Measurements from ENCODE around the gene NFIC.
A peak's percentile ranks its signal among the peaks of the same experiment; 100 is the strongest.

The NFIC gene

DNA sequence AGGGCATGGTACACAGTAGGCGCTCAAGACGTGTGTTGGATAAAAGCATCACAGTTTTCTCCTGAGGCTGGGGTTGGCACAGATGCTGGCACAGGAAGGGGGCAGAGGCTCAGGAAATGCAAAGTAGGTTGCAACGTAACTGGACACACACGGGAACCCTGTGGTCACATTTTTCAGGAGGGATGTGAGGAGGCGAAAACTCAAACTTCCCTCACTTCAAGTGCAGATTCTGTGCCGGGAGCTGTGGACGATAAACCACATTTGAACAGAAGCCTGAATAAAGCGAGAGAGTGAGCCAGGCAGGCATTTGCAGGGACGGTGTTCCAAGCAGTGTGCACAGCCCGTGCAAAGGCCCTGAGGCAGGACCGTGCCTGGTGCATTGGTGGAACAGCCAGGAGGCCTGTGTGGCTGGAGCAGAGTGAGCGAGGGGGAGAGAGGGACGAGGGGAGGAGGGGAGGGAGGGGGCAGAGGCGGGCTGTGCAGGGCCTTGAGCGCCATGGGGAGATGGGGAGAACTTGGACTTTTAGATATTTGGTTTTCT, 40.3 kb downstream of the NFIC start:
- no peak overlapping the region for H3K4me3 ChIP-seq (ENCODE audit: low read length in 2 of 2)
- H3K27me3 ChIP-seq (ENCODE audit: control insufficient read depth in 3 of 3, insufficient read depth in 3 of 3, low read depth in 1 of 3, low read length in 3 of 3): peaks cover 0 to 2% (median 0%) of the 10 kb centered on the region in 3 experiments
- peak overlapping the region; percentile 44 for H3K9ac ChIP-seq (ENCODE audit: low read depth, low read length, poor library complexity)
- no peaks in the 10 kb centered on the region for H3K4me1 ChIP-seq (ENCODE audit: control insufficient read depth in 2 of 2, insufficient read depth in 1 of 2, low read depth in 1 of 2, low read length in 2 of 2)
- H3K14ac ChIP-seq (ENCODE audit: low read length): no peak overlapping the region
- peak overlapping the region; percentile 2 for H2BK15ac ChIP-seq (ENCODE audit: low read length)
- no peak overlapping the region for H2BK5ac ChIP-seq (ENCODE audit: low read length)
- H4K8ac ChIP-seq (ENCODE audit: low read depth, low read length): no peak overlapping the region
- no peak for DNase-seq (ENCODE audit: low spot score)
- no peaks in the 10 kb centered on the region for H3K79me1 ChIP-seq (ENCODE audit: low read depth, low read length)
- no peak overlapping the region for H2BK12ac ChIP-seq (ENCODE audit: low read length)
- WGBS, 2 donors (ENCODE audit: extremely low coverage in 2 of 2, insufficient read length in 2 of 2, insufficient replicate concordance in 1 of 2): no CpG with 5 or more reads among the region's 15 CpGs
- H3K4me2 ChIP-seq (ENCODE audit: insufficient read depth, low read length, poor library complexity, severe bottlenecking): no peak overlapping the region
- H3K36me3 ChIP-seq (replicated peaks in 1 of 2; ENCODE audit: control insufficient read depth in 2 of 2, insufficient read depth in 2 of 2, low read length in 2 of 2): no peaks in the 10 kb centered on the region
- H3K18ac ChIP-seq (ENCODE audit: low read length): no peak overlapping the region
- H2BK120ac ChIP-seq (ENCODE audit: low read depth, low read length): no peak overlapping the region
- H3K27ac ChIP-seq (replicated peaks; ENCODE audit: low read length): no peak overlapping the region
- H2AFZ ChIP-seq (ENCODE audit: low read length): no peak overlapping the region
- H4K91ac ChIP-seq (ENCODE audit: low read depth, low read length, poor library complexity): no peak overlapping the region
- H2AK5ac ChIP-seq (ENCODE audit: low read depth, low read length): no peak overlapping the region
- no peak overlapping the region for H3K23ac ChIP-seq (ENCODE audit: low read depth, low read length, poor library complexity)
- H3K9me3 ChIP-seq (replicated peaks in 1 of 2; ENCODE audit: control insufficient read depth in 2 of 2, insufficient read depth in 1 of 2, low read depth in 1 of 2, low read length in 2 of 2): peaks cover 0 to 1% of the 10 kb centered on the region in 2 donors
- no peak overlapping the region for H3K4ac ChIP-seq (ENCODE audit: low read length)

- peak overlapping the region; percentile 2 for H3K4me2 ChIP-seq (ENCODE audit: insufficient read depth, low read length, poor library complexity, severe bottlenecking)
- peaks cover 0 to 2% (median 0%) of the 10 kb centered on the region in 3 experiments for H3K27me3 ChIP-seq (ENCODE audit: control insufficient read depth in 3 of 3, insufficient read depth in 3 of 3, low read depth in 1 of 3, low read length in 3 of 3)
- no peak for DNase-seq (ENCODE audit: low spot score)
- WGBS, 2 donors (ENCODE audit: extremely low coverage in 2 of 2, insufficient read length in 2 of 2, insufficient replicate concordance in 1 of 2): no CpG with 5 or more reads among the region's 27 CpGs
- H2BK5ac ChIP-seq (ENCODE audit: low read length): no peak overlapping the region
- H3K9me3 ChIP-seq (replicated peaks in 1 of 2; ENCODE audit: control insufficient read depth in 2 of 2, insufficient read depth in 1 of 2, low read depth in 1 of 2, low read length in 2 of 2): no peaks in the 10 kb centered on the region
- no peaks in the 10 kb centered on the region for H3K36me3 ChIP-seq (replicated peaks in 1 of 2; ENCODE audit: control insufficient read depth in 2 of 2, insufficient read depth in 2 of 2, low read length in 2 of 2)
- no peak overlapping the region for H2BK15ac ChIP-seq (ENCODE audit: low read length)
- H3K18ac ChIP-seq (ENCODE audit: low read length): no peak overlapping the region
- H2AK5ac ChIP-seq (ENCODE audit: low read depth, low read length): no peak overlapping the region
- H2AFZ ChIP-seq (ENCODE audit: low read length): peak overlapping the region; percentile 91
- H4K8ac ChIP-seq (ENCODE audit: low read depth, low read length): no peak overlapping the region
- H2BK120ac ChIP-seq (ENCODE audit: low read depth, low read length): no peak overlapping the region
- no peak overlapping the region for H3K27ac ChIP-seq (replicated peaks; ENCODE audit: low read length)
- H3K4me3 ChIP-seq (ENCODE audit: low read length in 2 of 2): no peak overlapping the region
- H3K9ac ChIP-seq (ENCODE audit: low read depth, low read length, poor library complexity): no peak overlapping the region
- no peaks in the 10 kb centered on the region for H3K79me1 ChIP-seq (ENCODE audit: low read depth, low read length)
- no peak overlapping the region for H3K4ac ChIP-seq (ENCODE audit: low read length)
- H3K23ac ChIP-seq (ENCODE audit: low read depth, low read length, poor library complexity): no peak overlapping the region
- no peak overlapping the region for H4K91ac ChIP-seq (ENCODE audit: low read depth, low read length, poor library complexity)
- H2BK12ac ChIP-seq (ENCODE audit: low read length): no peak overlapping the region
- H3K4me1 ChIP-seq (ENCODE audit: control insufficient read depth in 2 of 2, insufficient read depth in 1 of 2, low read depth in 1 of 2, low read length in 2 of 2): no peaks in the 10 kb centered on the region
- no peak overlapping the region for H3K14ac ChIP-seq (ENCODE audit: low read length)
These were observed 41.5 kb downstream of the NFIC start for GRCh38 chr19:3407556-3408516.

- Histone ChIP-seq H3K79me1 (ENCODE audit: low read depth, low read length) (no peaks in the 10 kb centered on the region), H3K23ac (ENCODE audit: low read depth, low read length, poor library complexity) (no peak overlapping the region), H2BK12ac (ENCODE audit: low read length) (no peak overlapping the region), H2AK5ac (ENCODE audit: low read depth, low read length) (peak overlapping the region; percentile 71), H3K4ac (ENCODE audit: low read length) (no peak overlapping the region), H3K4me2 (ENCODE audit: insufficient read depth, low read length, poor library complexity, severe bottlenecking) (no peak overlapping the region), H3K27ac (replicated peaks; ENCODE audit: low read length) (no peak overlapping the region), H3K36me3 (replicated peaks in 1 of 2; ENCODE audit: control insufficient read depth in 2 of 2, insufficient read depth in 2 of 2, low read length in 2 of 2) (no peaks in the 10 kb centered on the region), H3K4me3 (ENCODE audit: low read length in 2 of 2) (no peak overlapping the region), H3K9ac (ENCODE audit: low read depth, low read length, poor library complexity) (no peak overlapping the region), H2BK15ac (ENCODE audit: low read length) (no peak overlapping the region), H3K27me3 (ENCODE audit: control insufficient read depth in 3 of 3, insufficient read depth in 3 of 3, low read depth in 1 of 3, low read length in 3 of 3) (peaks cover 0 to 2% (median 0%) of the 10 kb centered on the region in 3 experiments), H3K18ac (ENCODE audit: low read length) (peak overlapping the region; percentile 3), H2BK120ac (ENCODE audit: low read depth, low read length) (no peak overlapping the region), H3K4me1 (ENCODE audit: control insufficient read depth in 2 of 2, insufficient read depth in 1 of 2, low read depth in 1 of 2, low read length in 2 of 2) (no peaks in the 10 kb centered on the region), H3K14ac (ENCODE audit: low read length) (no peak overlapping the region), H4K91ac (ENCODE audit: low read depth, low read length, poor library complexity) (no peak overlapping the region), H2AFZ (ENCODE audit: low read length) (no peak overlapping the region), H4K8ac (ENCODE audit: low read depth, low read length) (no peak overlapping the region), H3K9me3 (replicated peaks in 1 of 2; ENCODE audit: control insufficient read depth in 2 of 2, insufficient read depth in 1 of 2, low read depth in 1 of 2, low read length in 2 of 2) (no peaks in the 10 kb centered on the region), H2BK5ac (ENCODE audit: low read length) (no peak overlapping the region)
- WGBS, 2 donors (ENCODE audit: extremely low coverage in 2 of 2, insufficient read length in 2 of 2, insufficient replicate concordance in 1 of 2): no CpG with 5 or more reads among the region's 11 CpGs
- no peak for DNase-seq (ENCODE audit: low spot score)
These were observed 42.6 kb downstream of the NFIC start for GRCh38 chr19:3408996-3409345.

DNA sequence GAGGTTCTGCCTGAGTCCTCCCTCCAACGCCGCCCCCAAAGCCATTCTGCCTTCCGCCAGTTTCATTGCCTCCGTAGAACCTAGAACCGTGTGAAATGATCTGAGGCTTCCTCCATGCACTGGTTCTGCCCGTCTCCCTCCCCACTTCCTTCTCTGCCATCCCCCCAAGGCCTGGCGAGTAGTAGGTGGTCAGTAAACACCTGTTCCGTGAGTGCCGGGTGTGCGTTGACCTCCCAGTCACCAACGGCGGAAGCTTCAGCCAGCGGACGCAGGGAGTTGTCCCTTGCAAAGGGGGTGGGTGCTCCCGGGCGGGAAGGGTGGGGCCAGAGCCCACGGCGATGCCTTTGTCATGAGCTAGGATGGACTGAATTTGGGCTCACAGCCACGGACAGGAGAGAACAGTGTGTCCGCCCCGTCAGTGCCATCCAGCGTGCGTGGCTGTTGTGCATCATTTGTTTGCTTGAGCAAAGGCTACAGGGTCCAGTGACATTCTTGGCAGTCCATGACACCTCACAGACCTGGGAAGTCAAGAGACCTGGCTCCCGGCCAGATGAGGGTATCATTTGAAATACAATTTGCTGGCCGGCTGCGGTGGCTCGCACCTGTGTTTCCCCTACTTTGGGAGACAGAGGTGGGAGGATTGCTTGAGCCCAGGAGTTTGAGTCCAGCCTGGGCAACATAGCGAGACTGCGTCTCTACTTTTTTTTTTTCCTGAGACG, 43.1 kb downstream of the NFIC start:
- no CpG with 5 or more reads among the region's 30 CpGs for WGBS, 2 donors (ENCODE audit: extremely low coverage in 2 of 2, insufficient read length in 2 of 2, insufficient replicate concordance in 1 of 2)
- no peak overlapping the region for H3K4me3 ChIP-seq (ENCODE audit: low read length in 2 of 2)
- no peak overlapping the region for H3K4me2 ChIP-seq (ENCODE audit: insufficient read depth, low read length, poor library complexity, severe bottlenecking)
- H2AFZ ChIP-seq (ENCODE audit: low read length): no peak overlapping the region
- no peak overlapping the region for H3K27ac ChIP-seq (replicated peaks; ENCODE audit: low read length)
- DNase-seq (ENCODE audit: low spot score): no peak
- H3K4ac ChIP-seq (ENCODE audit: low read length): no peak overlapping the region
- no peak overlapping the region for H4K8ac ChIP-seq (ENCODE audit: low read depth, low read length)
- H3K18ac ChIP-seq (ENCODE audit: low read length): no peak overlapping the region
- no peak overlapping the region for H2BK12ac ChIP-seq (ENCODE audit: low read length)
- H3K36me3 ChIP-seq (replicated peaks in 1 of 2; ENCODE audit: control insufficient read depth in 2 of 2, insufficient read depth in 2 of 2, low read length in 2 of 2): no peaks in the 10 kb centered on the region
- no peak overlapping the region for H4K91ac ChIP-seq (ENCODE audit: low read depth, low read length, poor library complexity)
- H3K23ac ChIP-seq (ENCODE audit: low read depth, low read length, poor library complexity): no peak overlapping the region
- H3K9ac ChIP-seq (ENCODE audit: low read depth, low read length, poor library complexity): no peak overlapping the region
- H3K9me3 ChIP-seq (replicated peaks in 1 of 2; ENCODE audit: control insufficient read depth in 2 of 2, insufficient read depth in 1 of 2, low read depth in 1 of 2, low read length in 2 of 2): no peaks in the 10 kb centered on the region
- H3K79me1 ChIP-seq (ENCODE audit: low read depth, low read length): no peaks in the 10 kb centered on the region
- no peak overlapping the region for H2BK15ac ChIP-seq (ENCODE audit: low read length)
- peaks cover 0 to 2% (median 0%) of the 10 kb centered on the region in 3 experiments for H3K27me3 ChIP-seq (ENCODE audit: control insufficient read depth in 3 of 3, insufficient read depth in 3 of 3, low read depth in 1 of 3, low read length in 3 of 3)
- no peaks in the 10 kb centered on the region for H3K4me1 ChIP-seq (ENCODE audit: control insufficient read depth in 2 of 2, insufficient read depth in 1 of 2, low read depth in 1 of 2, low read length in 2 of 2)
- no peak overlapping the region for H2BK120ac ChIP-seq (ENCODE audit: low read depth, low read length)
- H2BK5ac ChIP-seq (ENCODE audit: low read length): no peak overlapping the region
- H3K14ac ChIP-seq (ENCODE audit: low read length): no peak overlapping the region
- H2AK5ac ChIP-seq (ENCODE audit: low read depth, low read length): peak overlapping the region; percentile 71

All from neuronal stem cell (in vitro differentiated cells).